HG02885 (cell line): ENCODE measurements around the gene ADPRHL1.

Source experiments
- ATAC-seq: cut with Tn5 transposase; IDR thresholded peaks from one replicate; pipeline ENCODE4 v1.9.1; 2021; ENCODE audit warnings: mild to moderate bottlenecking; ENCODE audit not compliant: unreplicated experiment, poor library complexity

The ADPRHL1 gene

GRCh38 chr13:113357529-113357928 lies 95.8 kb downstream of the ADPRHL1 start:
- ATAC-seq = no peak

- no peak for ATAC-seq
These were observed 96.7 kb downstream of the ADPRHL1 start for GRCh38 chr13:113356596-113356995.

- ATAC-seq = no peak
These were observed 97.7 kb downstream of the ADPRHL1 start for GRCh38 chr13:113355621-113356020.

GRCh38 chr13:113354831-113355610 lies 98.3 kb downstream of the ADPRHL1 start:
- no peak for ATAC-seq

- no peak for ATAC-seq
These were observed 100.0 kb downstream of the ADPRHL1 start for GRCh38 chr13:113353254-113353653.

- ATAC-seq = no peak
These were observed 101.7 kb downstream of the ADPRHL1 start for GRCh38 chr13:113351514-113352026.

GRCh38 chr13:113350938-113351335 lies 102.4 kb downstream of the ADPRHL1 start:
- no peak for ATAC-seq

GRCh38 chr13:113350065-113350937 lies 103.0 kb downstream of the ADPRHL1 start:
- no peak for ATAC-seq
